Epithelial cell of esophagus (primary cell): ENCODE measurements around the gene RRAGD.

Experiments used
- DNase-seq: peaks from one replicate; pipeline ENCODE4 v3.0.0; 2010; ENCODE audit warnings: low read depth
- H3K4me3 ChIP-seq: 2 replicates; pipeline ENCODE4 v1.5.1; 2011; ENCODE audit warnings: mild to moderate bottlenecking, low read length, control low read depth
- TF ChIP-seq, protein P1 (sequence below): IDR thresholded peaks from 2 replicates; pipeline ENCODE4 v1.5.1; 2011; ENCODE audit warnings: low read depth, mild to moderate bottlenecking, low read length, control low read depth, inconsistent platforms; ENCODE audit not compliant: insufficient read depth; ENCODE audit errors: missing control alignments

The RRAGD gene

DNA sequence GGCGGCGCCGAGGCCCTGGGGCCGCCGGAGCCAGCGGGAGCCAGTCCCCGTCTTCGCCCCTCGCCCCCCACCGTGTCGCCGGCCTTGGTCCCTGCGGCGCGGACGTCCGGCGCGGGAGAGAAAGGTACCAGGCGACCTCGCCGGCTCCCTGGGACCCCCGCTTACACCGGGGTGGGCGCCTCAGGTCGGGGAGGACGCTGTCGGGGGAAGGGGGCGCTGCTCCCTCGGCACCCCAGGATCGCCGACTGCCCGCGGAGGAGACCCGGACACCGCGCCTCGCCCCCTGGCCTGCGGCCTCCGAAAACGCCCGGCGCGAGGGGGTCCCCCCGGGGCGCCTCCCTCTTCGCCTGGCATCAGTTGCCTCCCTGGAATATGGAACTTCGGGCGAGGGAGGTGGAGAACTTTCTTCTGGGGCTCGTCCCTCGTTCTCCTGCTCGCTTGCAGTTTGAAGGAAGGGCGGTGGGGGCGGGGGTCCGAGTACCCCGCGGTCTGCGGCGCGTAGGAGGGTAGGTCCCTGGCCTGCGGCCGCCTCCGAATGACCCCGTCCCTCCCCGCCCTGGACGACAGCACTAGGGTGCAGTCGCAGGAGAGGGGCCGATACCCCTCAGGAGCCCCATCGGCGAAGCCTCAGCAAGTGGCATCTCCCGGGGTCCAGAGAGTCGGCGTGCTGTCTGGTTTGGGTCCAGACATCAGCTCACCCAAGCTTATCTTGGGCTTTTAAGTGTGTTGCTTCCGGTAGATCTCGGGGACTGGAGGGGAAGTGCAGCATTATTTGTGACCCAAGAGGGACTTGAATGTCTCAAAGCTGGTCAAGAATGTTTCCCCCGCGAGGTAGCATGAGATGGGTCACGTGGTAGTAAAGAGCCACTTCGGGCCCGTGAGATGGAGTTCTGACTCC is 21.4 kb upstream of the RRAGD start:
- peak; percentile 21 for DNase-seq
- H3K4me3 ChIP-seq: peak overlapping the region; percentile 50
- TF ChIP-seq, protein P1, sequence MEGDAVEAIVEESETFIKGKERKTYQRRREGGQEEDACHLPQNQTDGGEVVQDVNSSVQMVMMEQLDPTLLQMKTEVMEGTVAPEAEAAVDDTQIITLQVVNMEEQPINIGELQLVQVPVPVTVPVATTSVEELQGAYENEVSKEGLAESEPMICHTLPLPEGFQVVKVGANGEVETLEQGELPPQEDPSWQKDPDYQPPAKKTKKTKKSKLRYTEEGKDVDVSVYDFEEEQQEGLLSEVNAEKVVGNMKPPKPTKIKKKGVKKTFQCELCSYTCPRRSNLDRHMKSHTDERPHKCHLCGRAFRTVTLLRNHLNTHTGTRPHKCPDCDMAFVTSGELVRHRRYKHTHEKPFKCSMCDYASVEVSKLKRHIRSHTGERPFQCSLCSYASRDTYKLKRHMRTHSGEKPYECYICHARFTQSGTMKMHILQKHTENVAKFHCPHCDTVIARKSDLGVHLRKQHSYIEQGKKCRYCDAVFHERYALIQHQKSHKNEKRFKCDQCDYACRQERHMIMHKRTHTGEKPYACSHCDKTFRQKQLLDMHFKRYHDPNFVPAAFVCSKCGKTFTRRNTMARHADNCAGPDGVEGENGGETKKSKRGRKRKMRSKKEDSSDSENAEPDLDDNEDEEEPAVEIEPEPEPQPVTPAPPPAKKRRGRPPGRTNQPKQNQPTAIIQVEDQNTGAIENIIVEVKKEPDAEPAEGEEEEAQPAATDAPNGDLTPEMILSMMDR: no peak

DNA sequence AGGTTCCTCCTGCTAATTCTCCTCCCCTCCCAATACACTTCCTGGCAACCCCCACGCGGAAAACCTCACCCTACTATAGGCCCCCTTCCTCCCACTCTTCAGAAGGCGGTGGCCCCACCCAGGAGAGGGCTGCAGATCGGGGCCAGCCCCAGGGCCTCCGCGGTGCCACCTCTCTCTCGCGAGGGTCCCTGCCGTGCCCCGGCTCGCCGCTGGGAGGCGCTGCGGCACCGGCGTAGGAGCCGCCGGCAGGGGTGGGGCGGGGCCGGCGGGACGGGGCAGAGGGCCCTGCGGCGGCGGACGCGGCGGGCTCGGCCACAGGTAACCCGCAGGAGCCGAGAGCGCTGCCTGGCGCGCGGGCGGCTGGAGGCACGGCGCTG is 20.8 kb upstream of the RRAGD start, which contains the start of gene ANKRD6:
TSS of gene ANKRD6 (plus strand) at position 278 of the 377 bp plus-strand sequence. CDS start 133,825 bp downstream, outside the sequence.
- peak within 1 kb of the TSS; percentile 50 for H3K4me3 ChIP-seq
- TF ChIP-seq, protein P1: peak; percentile 56
- DNase-seq: peak; percentile 74

DNA sequence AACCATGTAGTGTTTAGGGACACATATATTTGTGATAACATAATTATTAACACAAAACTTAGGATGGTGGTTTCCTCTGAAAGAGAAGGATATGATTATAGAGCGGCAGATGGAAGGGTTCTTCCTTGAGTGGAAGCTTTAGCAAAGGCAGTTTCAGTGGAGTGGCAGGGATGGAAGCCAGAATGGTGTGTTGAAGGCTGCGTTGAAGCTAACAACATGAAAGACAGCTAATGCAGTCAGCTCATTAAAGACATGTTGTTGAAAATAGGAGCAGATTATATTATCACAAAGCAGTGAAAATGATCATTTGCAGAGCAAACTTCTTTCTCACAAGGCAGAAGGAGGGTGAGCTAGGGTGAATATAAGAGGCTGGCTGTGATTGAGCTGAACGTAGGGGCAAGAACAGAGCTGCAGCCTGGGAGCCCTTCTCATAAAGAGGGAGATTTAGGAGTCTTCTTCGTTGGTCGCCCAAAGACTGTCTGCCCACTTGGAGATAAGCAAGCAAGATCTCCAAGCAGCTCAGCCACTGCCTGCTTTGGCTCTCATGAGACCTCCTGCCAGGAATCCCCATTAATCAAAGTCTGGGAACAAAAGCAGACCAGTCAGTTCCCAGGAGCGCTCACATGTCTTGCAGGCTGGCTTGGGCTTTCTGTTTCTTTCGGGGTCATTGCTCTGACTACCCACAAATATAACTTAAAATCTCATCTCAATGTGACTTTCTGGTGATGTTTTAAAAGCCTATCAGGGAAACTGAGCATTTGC is 18.3 kb upstream of the RRAGD start:
- TF ChIP-seq, protein P1: no peak
- DNase-seq: no peak
- no peak overlapping the region for H3K4me3 ChIP-seq

DNA sequence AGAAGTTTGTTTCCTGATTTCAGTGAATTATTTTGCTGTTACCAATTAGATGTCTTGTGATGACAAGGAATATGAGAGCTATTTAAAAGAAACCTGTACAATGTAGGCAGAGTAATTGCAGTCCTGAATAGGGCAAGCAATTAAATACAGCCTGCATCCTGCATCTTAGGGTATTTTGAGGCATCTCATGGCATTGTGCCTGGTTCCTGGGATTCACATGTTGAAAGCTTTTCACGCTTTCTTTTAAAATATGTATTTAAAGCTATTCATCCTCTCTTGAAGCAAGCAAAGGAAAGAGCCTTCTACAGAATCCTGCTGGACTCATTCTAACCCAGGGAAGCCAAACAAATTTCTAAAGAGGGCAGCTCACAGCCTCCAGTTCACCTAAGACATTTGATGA is 4.7 kb upstream of the RRAGD start:
- DNase-seq: no peak
- TF ChIP-seq, protein P1: no peak
- no peak overlapping the region for H3K4me3 ChIP-seq

DNA sequence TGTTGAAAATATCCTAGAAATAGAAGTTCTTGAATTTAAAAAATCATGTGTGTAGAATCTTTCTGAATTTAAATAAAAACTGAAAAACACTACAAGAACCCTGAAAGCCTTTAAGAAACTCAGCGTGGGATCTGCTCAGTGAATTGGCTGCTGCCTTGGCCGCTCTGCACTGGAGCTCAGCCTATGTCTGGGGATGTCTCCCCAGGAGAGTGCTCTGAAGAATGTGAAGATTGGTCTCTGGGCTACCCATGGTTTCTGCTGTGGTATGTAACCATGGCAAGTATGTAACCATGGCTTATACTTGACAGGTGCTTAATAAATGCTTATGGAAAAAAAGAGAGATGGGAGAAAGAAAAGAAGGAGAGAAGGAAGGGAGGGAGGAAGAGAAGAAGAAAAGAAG is 3.1 kb upstream of the RRAGD start:
- no peak for DNase-seq
- TF ChIP-seq, protein P1: no peak

DNA sequence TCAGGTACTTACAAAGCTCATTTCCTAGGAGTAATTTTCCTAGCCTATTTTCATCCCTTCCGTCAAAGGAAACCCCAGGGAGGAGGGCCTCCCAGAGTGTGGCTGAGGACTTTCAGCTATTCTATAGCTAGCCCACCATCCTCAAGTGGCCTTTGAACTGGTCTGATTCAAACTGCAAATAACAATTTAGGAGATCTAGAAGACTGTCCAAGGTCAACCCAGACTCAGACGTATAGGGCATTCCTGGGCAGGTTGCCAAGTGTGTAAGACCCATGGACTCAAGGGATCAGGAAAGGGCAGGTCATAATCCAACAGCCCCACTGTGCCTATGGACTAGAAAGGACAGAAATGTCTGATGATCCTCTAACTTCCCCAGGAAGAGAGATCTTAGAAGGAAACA is 2.1 kb upstream of the RRAGD start:
- DNase-seq: no peak
- no peak overlapping the region for H3K4me3 ChIP-seq
- TF ChIP-seq, protein P1: no peak

More for the DNA sequence above, 3.1 kb upstream of the RRAGD start:
- no peak overlapping the region for H3K4me3 ChIP-seq
